HG03095 (cell line): ENCODE results near the gene TFDP3.

Source experiments
- ATAC-seq: cut with Tn5 transposase; IDR thresholded peaks from one replicate; pipeline ENCODE4 v1.9.1; 2021; ENCODE audit warnings: moderate library complexity; ENCODE audit not compliant: unreplicated experiment

TFDP3 gene, protein sequence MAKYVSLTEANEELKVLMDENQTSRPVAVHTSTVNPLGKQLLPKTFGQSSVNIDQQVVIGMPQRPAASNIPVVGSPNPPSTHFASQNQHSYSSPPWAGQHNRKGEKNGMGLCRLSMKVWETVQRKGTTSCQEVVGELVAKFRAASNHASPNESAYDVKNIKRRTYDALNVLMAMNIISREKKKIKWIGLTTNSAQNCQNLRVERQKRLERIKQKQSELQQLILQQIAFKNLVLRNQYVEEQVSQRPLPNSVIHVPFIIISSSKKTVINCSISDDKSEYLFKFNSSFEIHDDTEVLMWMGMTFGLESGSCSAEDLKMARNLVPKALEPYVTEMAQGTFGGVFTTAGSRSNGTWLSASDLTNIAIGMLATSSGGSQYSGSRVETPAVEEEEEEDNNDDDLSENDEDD

GRCh38 chrX:133218329-133218728 is at the start of gene TFDP3:
Gene TFDP3, minus strand, starts transcription at chrX:133218354. Its CDS starts 95 bp downstream, at chrX:133218259.
- ATAC-seq, result no peak

DNA sequence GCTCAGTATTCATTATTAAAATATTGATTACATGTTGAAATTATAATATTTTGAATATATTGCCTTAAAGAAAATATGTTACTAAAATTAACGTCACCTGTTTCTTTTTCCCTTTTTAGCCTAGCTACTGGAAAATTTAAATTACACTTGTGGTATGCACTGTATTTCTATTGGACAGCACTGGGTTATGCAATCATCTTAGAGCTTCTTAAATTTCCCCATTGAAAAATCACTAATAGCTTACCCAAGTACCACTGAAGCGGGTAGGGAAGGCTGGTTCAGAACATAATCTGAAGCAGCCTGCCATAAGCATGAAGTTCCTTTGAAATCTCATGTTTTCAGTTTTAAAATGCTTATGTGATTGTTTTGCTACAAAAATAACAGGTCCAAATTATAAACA is 49.5 kb upstream of the TFDP3 start:
- no peak for ATAC-seq

DNA sequence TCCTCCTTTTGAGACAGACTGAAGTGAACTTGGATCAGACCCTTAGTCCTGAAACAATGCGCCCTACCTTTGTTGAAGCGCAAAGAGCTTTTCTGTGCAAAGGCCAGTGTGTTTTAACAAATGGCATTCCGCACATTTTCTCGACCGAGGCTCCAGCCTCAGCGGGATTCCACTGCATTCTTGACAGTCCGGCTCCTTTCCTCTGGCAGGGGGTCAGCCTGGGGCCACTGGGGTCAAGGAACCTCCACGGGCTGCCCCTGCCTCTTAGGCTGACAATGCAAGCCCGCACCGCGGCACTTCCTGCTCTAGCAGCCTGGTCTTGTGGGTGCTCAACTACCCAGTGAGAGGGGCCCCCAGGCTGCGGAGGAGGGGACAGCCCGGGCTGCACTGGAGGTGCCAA is 47.2 kb upstream of the TFDP3 start:
- no peak for ATAC-seq

DNA sequence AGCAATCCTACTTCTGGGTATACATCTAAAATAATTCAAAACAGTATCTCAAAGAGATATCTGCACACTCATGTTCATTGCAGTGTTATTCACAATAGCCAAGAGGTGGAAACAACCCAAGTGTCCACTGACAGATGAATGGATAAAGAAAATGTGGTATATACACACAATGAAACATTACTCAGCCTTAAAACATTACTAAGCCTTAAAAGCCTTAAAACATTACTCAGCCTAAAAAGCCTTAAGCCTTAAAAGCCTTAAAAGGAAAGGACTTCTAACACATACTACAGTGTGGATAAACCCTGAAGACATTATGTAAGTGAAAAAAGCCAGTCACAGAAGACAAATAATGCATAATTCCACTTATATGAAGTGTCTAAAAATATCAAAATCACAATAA is 40.3 kb upstream of the TFDP3 start:
- no peak for ATAC-seq

- ATAC-seq, result no peak
Observed at GRCh38 chrX:133254666-133255065, 36.5 kb upstream of the TFDP3 start.

- ATAC-seq, result no peak
Observed at GRCh38 chrX:133251204-133251603, 33.0 kb upstream of the TFDP3 start.

DNA sequence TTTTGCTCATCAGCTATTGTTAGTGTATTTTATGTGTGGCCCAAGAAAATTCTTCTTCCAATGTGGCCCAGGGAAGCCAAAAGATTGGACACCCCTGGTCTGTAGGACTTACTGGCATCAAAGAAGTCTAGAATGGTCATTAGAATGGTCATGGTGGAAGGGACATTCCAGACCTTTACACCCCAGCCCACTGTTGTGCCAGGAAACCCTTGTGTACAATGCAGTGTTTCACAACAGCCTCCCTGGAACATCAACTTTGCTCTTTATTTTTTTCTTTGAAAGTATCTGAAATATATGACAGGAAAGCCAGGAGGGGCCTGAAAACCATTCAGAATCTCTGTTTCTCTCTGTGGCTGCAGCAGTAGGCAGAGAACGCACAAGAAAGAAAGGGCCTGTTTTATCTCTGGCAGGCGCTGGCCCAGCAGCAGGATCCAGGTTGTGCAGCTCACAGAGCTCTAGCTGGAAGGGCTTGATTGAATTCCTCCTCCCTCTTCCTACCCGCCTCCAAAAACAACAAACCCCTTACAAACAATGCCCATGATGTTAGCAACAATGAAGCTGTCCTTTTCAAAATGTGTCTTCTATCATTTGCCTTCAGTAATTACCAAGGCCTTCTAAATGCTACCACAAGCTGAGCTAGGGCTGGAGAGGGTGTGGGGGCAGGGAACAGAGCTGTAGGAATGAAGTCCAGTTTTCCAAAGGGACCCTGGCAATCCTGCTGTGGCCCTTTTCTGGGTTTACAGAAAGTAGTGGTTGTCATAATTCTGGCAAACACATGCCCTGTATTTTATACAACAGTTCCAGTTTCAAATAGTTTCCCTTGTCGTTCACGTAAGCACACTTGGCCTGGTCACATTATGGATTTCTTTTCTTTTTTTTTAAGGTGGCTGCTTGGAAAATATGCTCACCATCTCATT is 32.3 kb upstream of the TFDP3 start:
- ATAC-seq, result no peak

GRCh38 chrX:133249266-133250058 is 31.3 kb upstream of the TFDP3 start:
- no peak for ATAC-seq

- no peak for ATAC-seq
Observed at GRCh38 chrX:133248177-133248576, 30.0 kb upstream of the TFDP3 start.

DNA sequence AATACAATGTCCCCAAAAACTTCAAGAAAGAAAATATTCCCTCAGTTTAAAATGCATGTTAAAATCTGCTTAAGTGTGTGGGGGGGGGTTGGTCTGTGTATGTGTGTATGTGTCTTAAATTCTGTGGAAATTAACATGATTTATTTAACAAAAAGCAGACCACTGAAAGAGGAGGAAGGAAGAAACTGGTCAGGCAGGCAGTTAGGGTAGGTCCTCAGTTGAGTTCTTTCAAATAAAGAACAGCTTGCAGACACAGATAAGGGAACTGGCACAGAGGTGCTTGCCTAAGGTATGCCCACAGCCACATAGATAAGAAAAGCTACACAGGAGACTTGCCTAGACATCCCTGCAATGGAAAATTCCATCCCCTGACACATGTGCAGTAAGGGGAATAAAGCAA is 28.8 kb upstream of the TFDP3 start:
- ATAC-seq, result no peak

DNA sequence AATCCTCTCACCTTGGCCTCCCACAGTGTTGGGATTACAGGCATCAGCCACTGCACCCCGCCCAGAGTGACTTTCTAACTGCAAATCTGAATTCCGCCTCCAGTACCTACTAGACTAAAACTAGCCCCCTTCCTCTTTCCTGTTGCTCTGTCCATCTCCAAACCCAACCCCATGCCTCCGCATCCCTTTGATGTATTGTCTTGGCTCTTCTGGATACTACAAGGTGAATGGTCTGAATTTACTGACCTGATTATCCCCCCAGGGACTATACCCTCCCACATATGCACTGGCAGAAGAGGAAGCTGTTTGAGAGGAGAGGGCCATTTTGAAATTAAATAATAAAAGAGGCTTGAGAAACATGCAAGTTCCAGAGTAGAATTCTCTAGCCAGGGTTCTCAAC is 17.7 kb upstream of the TFDP3 start:
- ATAC-seq, result no peak

DNA sequence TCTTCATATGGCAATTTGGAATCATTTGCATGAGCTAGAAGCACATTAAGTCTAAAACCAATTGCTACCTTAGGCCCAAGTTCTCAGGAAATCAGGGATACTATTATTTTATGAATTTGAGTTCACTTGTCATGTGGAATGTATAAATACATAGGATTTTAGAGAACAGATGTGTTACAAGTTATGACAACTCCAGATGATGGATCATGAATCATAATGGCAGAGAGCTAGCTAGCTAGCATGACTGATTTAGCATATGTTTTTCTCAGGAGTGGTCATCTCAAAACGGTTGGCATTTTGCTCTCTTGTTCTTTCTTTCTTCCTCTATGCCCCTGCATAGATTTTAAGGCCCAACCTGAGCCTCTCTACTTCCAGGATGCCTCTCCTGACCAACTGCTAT is 14.2 kb upstream of the TFDP3 start:
- ATAC-seq, result no peak

GRCh38 chrX:133229361-133229760 is 11.2 kb upstream of the TFDP3 start:
- no peak for ATAC-seq

GRCh38 chrX:133215747-133216146 is 2.4 kb downstream of the TFDP3 start:
- ATAC-seq, result no peak

DNA sequence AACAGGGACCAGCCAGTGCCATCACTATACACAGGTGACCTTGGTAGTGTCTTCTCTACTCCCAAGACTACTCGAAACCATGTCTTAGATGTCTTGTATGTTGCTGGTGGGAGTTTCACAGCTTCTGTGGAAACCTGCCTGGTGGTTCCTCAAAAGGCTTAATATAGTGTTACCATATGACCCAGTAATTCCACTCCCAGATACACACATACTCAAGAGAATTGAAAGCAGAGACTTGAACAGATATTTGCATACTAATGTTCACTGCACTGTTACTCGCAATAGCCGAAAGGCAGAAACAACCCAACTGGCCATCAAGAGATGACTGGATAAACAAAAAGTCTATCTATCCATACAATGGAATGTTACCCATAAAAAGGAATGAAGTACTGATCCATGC is 3.1 kb downstream of the TFDP3 start:
- ATAC-seq, result no peak

DNA sequence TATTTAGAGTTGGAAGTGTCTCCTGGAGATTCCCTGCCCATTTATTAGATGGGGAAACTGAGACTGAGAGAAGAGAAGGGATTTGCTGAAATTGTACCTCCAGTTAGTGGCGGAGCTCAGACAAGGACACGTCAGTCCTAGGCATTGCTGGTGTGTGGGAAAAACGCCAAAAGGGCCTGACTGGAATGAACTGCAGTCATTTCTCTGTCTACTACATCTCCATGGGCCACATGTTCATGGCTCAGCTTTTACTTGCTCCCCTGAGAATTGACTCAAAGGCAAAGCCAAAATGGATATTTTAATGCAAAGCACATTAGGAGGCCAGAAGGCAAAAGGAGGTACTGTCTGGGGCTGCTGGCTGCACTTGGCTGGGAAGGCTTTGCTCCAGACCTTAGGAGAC is 3.9 kb downstream of the TFDP3 start:
- ATAC-seq, result no peak

DNA sequence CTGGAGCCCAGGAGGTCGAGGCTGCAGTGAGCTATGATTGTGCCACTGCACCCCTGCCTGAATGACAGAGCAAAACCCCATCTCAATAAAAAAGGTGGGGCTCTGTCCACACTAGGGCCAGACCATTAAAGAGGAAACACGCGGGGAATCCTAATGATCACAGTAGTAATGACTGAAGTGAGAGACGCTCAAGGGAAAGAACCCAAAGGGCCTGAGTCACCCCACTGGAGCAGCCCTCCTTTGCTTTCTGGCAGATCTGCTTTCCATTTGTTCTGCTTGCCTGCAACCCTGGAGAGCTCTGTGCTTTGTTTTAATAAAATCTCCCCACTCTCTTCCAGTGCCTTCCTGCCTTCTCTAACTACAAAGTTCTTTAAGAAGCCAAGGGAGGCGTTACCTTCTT is 5.0 kb downstream of the TFDP3 start:
- no peak for ATAC-seq

- ATAC-seq, result no peak
Observed at GRCh38 chrX:133207751-133208150, 10.4 kb downstream of the TFDP3 start.

GRCh38 chrX:133191739-133192039 is 26.5 kb downstream of the TFDP3 start:
- ATAC-seq, result no peak

- no peak for ATAC-seq
Observed at GRCh38 chrX:133190877-133191738, 27.0 kb downstream of the TFDP3 start.
